Fibroblast of villous mesenchyme (primary cell): ENCODE measurements around the gene RAD51B. TPM values are rescaled to one million over a fixed set of nuclear protein-coding genes. Genes with fewer than 3 reads are reported as not detected.
A peak's percentile ranks its signal among the peaks of the same experiment; 100 is the strongest.

Source experiments
- DNase-seq: peaks from one replicate; pipeline ENCODE4 v3.0.0-alpha.2; 2010; ENCODE audit warnings: low read depth
- H3K4me3 ChIP-seq: 2 replicates; pipeline ENCODE4 v1.5.1; 2011; ENCODE audit warnings: low read depth, mild to moderate bottlenecking, low read length
- total RNA-seq: library from RNA; depleted of rRNA; stranded (reverse); fragments of >200 nt; gene quantifications from 2 replicates; pipeline ENCODE4 v1.2.3, GENCODE V29; 2012
- TF ChIP-seq, protein P1 (sequence below): IDR thresholded peaks from 2 replicates; pipeline ENCODE4 v1.5.1; 2012; ENCODE audit warnings: low read depth, mild to moderate bottlenecking, low read length; ENCODE audit not compliant: insufficient read depth

RAD51B gene
- total RNA-seq, 1 donor, result 22.0 TPM

DNA sequence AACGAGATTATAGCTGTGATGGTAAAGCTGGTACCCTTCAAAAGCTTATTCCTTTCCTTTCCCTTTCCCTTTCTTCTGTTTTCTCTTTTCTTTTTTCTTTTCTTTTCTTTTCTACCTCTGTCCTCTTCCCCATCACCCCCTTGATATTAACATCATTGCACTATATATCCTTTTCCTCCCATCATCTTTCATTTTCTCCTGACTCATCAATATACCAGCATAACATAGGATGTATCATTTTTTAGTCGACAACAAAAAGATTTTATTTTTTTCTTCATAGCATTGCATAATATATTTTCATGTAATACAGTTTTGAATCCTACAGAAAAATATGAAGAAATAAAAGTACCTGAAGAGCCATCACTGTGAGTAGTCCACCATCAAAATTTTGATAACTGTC lies 230.6 kb downstream of the RAD51B start:
- no peak for DNase-seq
- TF ChIP-seq, protein P1, sequence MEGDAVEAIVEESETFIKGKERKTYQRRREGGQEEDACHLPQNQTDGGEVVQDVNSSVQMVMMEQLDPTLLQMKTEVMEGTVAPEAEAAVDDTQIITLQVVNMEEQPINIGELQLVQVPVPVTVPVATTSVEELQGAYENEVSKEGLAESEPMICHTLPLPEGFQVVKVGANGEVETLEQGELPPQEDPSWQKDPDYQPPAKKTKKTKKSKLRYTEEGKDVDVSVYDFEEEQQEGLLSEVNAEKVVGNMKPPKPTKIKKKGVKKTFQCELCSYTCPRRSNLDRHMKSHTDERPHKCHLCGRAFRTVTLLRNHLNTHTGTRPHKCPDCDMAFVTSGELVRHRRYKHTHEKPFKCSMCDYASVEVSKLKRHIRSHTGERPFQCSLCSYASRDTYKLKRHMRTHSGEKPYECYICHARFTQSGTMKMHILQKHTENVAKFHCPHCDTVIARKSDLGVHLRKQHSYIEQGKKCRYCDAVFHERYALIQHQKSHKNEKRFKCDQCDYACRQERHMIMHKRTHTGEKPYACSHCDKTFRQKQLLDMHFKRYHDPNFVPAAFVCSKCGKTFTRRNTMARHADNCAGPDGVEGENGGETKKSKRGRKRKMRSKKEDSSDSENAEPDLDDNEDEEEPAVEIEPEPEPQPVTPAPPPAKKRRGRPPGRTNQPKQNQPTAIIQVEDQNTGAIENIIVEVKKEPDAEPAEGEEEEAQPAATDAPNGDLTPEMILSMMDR, result no peak
- H3K4me3 ChIP-seq, result no peak overlapping the region

DNA sequence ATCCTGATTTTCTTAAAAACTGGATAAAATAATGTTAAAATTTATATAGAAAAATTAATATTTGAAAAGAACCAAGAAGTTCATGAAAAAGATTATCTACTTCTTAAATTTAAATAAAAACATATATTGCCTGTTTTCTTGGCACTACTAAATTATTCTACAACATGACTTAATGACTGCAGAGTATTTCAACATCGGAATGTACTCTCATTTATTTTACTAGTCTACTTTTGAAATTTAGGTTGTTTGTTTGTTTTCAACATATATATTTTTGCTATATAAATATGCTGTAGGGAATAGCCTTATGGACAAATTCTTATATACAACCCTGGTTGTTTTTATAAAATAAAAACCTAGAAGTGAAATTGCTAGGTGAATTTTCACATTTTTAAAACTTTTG lies 231.6 kb downstream of the RAD51B start:
- DNase-seq, result no peak
- no peak overlapping the region for H3K4me3 ChIP-seq
- TF ChIP-seq, protein P1, result no peak

DNA sequence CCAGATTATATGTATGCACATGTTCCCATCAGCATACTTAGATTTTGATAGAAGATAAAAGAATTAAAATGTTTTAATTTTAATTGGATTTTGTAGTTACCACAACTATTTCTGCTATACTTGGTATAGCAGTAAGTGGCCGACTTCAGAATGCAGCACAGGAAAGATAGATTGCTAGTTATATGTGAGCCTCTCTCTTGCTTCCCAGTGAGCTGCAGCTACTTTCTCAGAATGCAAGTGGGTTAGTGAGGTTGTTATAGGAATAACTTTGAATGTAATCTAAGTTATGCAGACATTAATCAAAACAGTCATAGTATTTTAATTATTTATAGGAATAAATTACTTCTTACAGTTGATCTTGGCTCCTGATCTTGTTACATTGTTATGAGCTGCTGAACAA lies 240.6 kb downstream of the RAD51B start:
- H3K4me3 ChIP-seq, result no peak overlapping the region
- DNase-seq, result no peak
- TF ChIP-seq, protein P1, result no peak

DNA sequence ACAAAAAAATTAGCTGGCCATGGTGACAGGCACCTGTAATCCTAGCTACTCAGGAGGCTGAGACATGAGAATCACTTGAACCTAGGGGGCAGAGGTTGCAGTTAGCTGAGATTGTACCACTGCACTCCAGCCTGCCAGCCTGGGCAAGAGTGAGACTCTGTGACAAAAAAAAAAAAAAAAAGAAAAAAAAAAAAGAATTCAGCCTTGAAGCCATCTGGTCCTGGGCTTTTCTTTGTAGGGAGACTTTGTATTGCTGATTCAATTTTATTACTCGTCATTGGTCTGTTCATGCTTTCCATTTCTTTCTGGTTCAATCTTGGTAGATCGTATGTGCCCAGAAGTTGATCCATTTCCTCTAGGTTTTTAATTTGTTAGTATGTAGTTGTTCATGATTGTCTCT lies 243.1 kb downstream of the RAD51B start:
- TF ChIP-seq, protein P1, result no peak
- no peak overlapping the region for H3K4me3 ChIP-seq
- no peak for DNase-seq

DNA sequence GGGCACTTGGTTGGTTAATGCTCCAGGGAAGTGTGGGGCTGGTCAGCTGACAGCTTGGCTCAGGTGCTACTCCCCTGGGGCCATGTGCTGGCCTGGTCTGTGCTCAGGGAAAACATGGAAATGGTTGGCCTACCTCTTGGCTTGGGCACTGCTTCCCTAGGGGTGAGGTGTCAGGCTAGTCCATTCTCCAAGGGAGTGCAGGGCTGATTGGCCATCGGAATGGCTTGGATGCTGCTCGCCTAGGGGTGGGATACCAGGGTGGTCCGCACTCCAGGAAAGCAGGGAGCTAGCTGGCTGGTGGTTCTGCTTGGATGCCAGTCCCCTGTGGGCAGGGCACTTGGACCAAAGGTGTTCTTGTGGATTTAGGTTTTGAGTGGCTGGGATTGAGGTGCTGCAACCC lies 245.7 kb downstream of the RAD51B start:
- no peak overlapping the region for H3K4me3 ChIP-seq
- DNase-seq, result no peak
- TF ChIP-seq, protein P1, result no peak

DNA sequence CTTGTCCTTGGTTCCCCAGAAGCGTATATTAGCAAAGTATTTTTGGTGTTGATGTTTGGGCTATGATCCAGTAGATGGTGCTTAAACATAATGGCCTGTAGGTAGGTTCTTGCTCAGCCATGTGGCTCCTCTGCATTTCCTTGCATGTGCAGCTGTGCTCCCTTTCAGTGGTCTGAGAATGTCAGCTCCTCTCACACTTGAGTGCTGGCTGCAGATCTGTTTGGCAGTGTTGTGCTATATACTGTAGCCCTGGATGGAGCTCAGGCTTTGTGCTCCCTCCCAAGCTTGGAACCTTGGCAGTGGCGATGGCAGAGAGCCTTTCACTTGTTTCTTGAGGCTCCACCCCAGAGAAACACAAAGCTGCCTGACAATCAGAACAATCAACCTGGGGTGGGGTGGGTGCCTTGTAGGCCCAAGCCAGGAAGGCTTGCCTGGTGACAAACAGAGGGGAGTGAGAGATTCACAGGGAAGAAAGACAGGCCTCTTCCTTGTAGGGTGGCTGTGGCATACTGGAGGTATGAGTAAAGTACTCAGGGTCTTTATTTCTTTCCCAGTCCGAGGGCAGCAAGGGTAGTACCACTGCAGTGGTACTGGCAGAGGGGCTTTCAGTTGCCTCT lies 255.3 kb downstream of the RAD51B start:
- peak; percentile 5 for DNase-seq
- TF ChIP-seq, protein P1, result no peak
- H3K4me3 ChIP-seq, result no peak overlapping the region
